ENCODE data around the gene FOXK1. TPM values are rescaled to one million over a fixed set of nuclear protein-coding genes. Genes with fewer than 3 reads are reported as not detected.
"Not testable (repeated sequence)": the region's sequence is repeated elsewhere in the genome, so short reads cannot be mapped to it uniquely, and the experiment has no call there.

FOXK1 gene
- total RNA-seq, 1 experiment from 2014 or later, result 22.1 TPM

DNA sequence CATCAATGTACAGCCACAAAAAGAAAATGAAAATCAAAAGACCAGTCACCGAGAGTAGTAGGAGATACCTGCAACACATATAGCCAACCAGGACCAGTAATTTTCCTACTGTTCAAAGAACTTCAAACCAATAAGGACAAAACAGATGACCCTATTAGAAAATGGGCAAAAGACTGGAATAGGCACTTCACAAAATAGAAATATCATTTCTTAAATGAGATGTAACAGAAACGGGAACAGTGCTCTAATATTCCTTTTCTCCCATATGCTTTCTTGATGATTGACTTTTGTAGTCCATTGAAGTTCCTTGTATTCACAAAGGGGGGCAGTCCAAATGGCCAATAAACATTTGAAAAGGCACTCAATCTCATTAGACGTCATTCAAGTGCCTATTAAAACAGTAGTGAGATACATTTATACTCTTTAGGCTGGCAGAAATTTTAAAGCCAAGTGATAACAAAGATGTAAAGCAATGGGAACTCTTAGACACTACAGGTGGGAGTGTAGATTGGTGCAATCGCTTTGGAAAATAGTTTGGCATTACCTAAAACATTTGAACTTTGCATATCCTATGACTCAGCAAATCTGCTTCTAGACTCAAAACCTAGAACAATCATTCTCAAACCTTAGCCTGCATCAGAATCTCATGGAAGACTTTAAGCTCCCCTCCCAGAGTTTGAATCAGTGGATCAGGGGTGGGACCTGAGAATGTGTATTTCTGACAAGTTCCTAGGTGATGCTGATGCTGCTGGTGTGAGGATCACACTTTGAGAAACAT is 24.3 kb upstream of the FOXK1 start:
- DNase-seq, result no peak
- Histone ChIP-seq H3K36me3 (no peaks in the 10 kb centered on the region), H3K27me3 (no peaks in the 10 kb centered on the region), H3K4me3 (no peak overlapping the region), H3K4me1 (no peaks in the 10 kb centered on the region), H3K9me3 (replicated peaks) (0 out of 2 replicates have a peak, but pooled peaks cover 3% of the 10 kb centered on the region), H3K27ac (no peak overlapping the region)

- peak; percentile 16 to 40 for DNase-seq
- Histone ChIP-seq H3K4me3 (no peak overlapping the region), H3K4me1 (no peaks in the 10 kb centered on the region), H3K9me3 (replicated peaks) (0 out of 2 replicates have a peak, but pooled peaks cover 3% of the 10 kb centered on the region), H3K27ac (no peak overlapping the region), H3K36me3 (no peaks in the 10 kb centered on the region), H3K27me3 (no peaks in the 10 kb centered on the region)
Measured at GRCh38 chr7:4659551-4660286, 22.4 kb upstream of the FOXK1 start.

DNA sequence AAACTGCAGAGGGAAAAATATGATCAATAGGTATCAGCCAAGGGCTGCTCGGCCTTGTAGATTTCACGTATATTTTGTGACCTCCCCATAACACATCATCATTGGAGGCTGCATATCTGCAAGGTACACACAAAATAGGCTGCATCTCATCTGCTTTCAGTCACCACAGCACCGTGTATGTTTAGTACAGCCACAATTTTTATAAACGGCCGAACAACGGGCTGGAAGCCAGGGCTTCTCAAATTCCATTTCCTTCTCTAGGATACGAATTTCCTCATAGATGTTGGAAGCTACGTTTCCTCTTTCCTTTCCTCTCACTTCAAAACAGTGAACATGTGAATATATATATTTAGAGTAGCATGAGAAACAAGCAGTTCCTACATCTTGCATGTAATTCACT is 20.2 kb upstream of the FOXK1 start:
- H3K27me3 ChIP-seq, result no peaks in the 10 kb centered on the region
- H3K9me3 ChIP-seq (replicated peaks), result 0 out of 2 replicates have a peak, but pooled peaks cover 3% of the 10 kb centered on the region
- H3K36me3 ChIP-seq, result no peaks in the 10 kb centered on the region
- DNase-seq, result no peak
- H3K4me1 ChIP-seq, result no peaks in the 10 kb centered on the region
- no peak overlapping the region for H3K27ac ChIP-seq
- H3K4me3 ChIP-seq, result no peak overlapping the region

- Histone ChIP-seq H3K4me3 (no peak overlapping the region), H3K27ac (no peak overlapping the region), H3K36me3 (no peaks in the 10 kb centered on the region), H3K4me1 (no peaks in the 10 kb centered on the region), H3K9me3 (replicated peaks) (0 out of 2 replicates have a peak, but pooled peaks cover 3% of the 10 kb centered on the region), H3K27me3 (no peaks in the 10 kb centered on the region)
- no peak for DNase-seq
Measured at GRCh38 chr7:4663239-4664018, 18.7 kb upstream of the FOXK1 start.

GRCh38 chr7:4665661-4666060 is 16.4 kb upstream of the FOXK1 start:
- no peak overlapping the region for H3K4me3 ChIP-seq
- no peaks in the 10 kb centered on the region for H3K36me3 ChIP-seq
- H3K27ac ChIP-seq, result no peak overlapping the region
- H3K9me3 ChIP-seq (replicated peaks), result no peaks in the 10 kb centered on the region
- H3K4me1 ChIP-seq, result no peaks in the 10 kb centered on the region
- no peaks in the 10 kb centered on the region for H3K27me3 ChIP-seq
- DNase-seq, result no peak

- Histone ChIP-seq H3K27me3 (no peaks in the 10 kb centered on the region), H3K4me1 (no peaks in the 10 kb centered on the region), H3K4me3 (0 out of 2 replicates have a peak overlapping the region, but pooled peaks have one; percentile 1), H3K9me3 (replicated peaks) (no peaks in the 10 kb centered on the region), H3K36me3 (no peaks in the 10 kb centered on the region), H3K27ac (no peak overlapping the region)
- peak; percentile 7 to 33 for DNase-seq
Measured at GRCh38 chr7:4667776-4668509, 14.2 kb upstream of the FOXK1 start.

DNA sequence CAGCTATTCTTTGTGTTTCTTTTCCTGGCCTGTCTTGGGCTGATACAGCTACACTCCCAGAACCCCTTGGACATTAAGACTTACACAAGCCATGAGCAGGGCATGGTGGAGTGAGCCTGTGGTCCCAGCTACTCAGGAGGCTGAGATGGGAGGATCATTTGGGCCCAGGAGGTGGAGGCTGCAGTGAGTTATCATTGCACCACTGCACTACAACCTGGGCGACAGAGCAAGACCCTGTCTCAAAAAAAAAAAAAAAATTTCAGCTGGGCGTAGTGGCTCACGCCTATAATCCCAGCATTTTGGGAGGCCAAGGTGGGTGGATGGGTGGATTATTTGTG is 13.6 kb upstream of the FOXK1 start:
- Histone ChIP-seq H3K27me3 (no peaks in the 10 kb centered on the region), H3K36me3 (no peaks in the 10 kb centered on the region), H3K9me3 (replicated peaks) (no peaks in the 10 kb centered on the region), H3K4me1 (no peaks in the 10 kb centered on the region), H3K4me3 (no peak overlapping the region), H3K27ac (no peak overlapping the region)
- no peak for DNase-seq

GRCh38 chr7:4670791-4671190 is 11.3 kb upstream of the FOXK1 start:
- DNase-seq, result no peak
- H3K4me3 ChIP-seq, result no peak overlapping the region

DNA sequence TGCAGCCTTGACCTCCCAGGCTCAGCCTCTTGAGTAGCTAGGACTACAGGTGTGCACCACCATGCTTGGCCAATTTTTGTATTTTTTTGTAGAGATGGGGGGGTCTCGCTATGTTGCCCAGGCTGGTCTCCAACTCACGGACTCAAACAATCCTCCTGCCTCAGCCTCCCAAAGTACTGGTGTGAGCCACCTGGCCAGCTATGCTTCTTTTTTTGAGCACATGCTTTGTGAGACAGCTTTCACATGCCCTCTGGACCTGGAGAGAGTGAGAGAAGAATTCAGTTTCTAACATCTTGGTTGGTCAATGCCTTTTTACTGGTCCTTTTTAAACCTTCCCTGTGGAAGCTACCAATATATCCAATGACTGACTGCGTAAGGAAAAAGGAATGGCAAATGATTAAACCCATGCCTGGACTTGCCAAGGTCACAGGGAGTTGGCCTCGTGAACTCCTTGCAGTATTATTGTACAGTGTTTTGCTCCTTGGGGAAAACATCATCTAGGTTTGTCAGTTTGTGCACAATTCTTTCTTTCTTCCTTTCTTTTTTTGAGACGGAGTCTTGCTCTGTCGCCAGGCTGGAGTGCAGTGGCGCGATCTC is 6.2 kb upstream of the FOXK1 start:
- H3K27me3 ChIP-seq, result no peaks in the 10 kb centered on the region
- H3K4me3 ChIP-seq, result no peak overlapping the region
- H3K27ac ChIP-seq, result no peak overlapping the region
- no peaks in the 10 kb centered on the region for H3K4me1 ChIP-seq
- no peaks in the 10 kb centered on the region for H3K9me3 ChIP-seq (replicated peaks)
- no peaks in the 10 kb centered on the region for H3K36me3 ChIP-seq
- DNase-seq, result no peak

More at GRCh38 chr7:4670791-4671190, 11.3 kb upstream of the FOXK1 start:
- Histone ChIP-seq H3K27me3 (no peaks in the 10 kb centered on the region), H3K27ac (no peak overlapping the region), H3K4me1 (no peaks in the 10 kb centered on the region), H3K36me3 (no peaks in the 10 kb centered on the region), H3K9me3 (replicated peaks) (no peaks in the 10 kb centered on the region)

GRCh38 chr7:4677518-4677917 is 4.6 kb upstream of the FOXK1 start:
- H3K27me3 ChIP-seq; H3K36me3 ChIP-seq; H3K4me1 ChIP-seq; H3K9me3 ChIP-seq (replicated peaks); H3K27ac ChIP-seq; H3K4me3 ChIP-seq; DNase-seq: not testable (repeated sequence)

DNA sequence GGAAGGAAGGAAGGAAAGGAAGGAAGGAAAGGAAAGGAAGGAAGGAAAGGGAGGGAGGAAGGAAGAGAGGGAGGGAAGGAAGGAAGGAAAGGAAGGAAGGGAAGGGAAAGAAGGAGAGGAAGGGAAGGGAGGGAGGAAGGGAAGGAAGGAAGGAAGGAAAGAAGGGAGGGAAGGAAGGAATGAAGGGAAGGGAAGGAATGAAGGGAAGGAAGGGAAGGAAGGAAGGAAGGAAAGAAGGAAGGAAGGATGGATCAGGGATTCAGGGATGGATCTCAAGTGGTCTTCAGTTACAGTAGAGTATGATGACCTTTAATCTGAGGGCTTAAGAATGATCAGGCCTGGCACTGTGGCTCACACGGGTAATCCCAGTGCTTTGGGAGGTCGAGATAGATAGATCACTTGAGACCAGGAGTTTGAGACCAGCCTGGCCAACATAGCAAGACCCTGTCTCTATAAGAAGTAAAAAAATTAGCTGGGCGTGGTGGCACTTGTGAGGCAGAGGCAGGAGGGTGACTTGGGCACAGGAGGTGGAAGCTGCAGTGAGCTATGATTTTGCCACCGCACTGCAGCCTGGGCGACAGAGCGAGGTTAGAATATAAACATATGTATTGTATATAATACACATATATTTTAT is 760 bp upstream of the FOXK1 start:
- no peak for DNase-seq
- peak overlapping the region; percentile 57 for H3K4me3 ChIP-seq
- no peaks in the 10 kb centered on the region for H3K27me3 ChIP-seq
- H3K36me3 ChIP-seq, result no peaks in the 10 kb centered on the region
- H3K9me3 ChIP-seq (replicated peaks), result no peaks in the 10 kb centered on the region
- H3K27ac ChIP-seq, result peak overlapping the region; percentile 30; the same call in 1 of the 2 replicates
- H3K4me1 ChIP-seq, result peaks cover 7% of the 10 kb centered on the region

GRCh38 chr7:4682621-4683042 is 537 bp downstream of the FOXK1 start:
- no peak overlapping the region; the same call in 1 of the 2 replicates for H3K27ac ChIP-seq
- H3K4me1 ChIP-seq, result peaks cover 7% of the 10 kb centered on the region
- peak overlapping the region; percentile 99 for H3K4me3 ChIP-seq

DNA sequence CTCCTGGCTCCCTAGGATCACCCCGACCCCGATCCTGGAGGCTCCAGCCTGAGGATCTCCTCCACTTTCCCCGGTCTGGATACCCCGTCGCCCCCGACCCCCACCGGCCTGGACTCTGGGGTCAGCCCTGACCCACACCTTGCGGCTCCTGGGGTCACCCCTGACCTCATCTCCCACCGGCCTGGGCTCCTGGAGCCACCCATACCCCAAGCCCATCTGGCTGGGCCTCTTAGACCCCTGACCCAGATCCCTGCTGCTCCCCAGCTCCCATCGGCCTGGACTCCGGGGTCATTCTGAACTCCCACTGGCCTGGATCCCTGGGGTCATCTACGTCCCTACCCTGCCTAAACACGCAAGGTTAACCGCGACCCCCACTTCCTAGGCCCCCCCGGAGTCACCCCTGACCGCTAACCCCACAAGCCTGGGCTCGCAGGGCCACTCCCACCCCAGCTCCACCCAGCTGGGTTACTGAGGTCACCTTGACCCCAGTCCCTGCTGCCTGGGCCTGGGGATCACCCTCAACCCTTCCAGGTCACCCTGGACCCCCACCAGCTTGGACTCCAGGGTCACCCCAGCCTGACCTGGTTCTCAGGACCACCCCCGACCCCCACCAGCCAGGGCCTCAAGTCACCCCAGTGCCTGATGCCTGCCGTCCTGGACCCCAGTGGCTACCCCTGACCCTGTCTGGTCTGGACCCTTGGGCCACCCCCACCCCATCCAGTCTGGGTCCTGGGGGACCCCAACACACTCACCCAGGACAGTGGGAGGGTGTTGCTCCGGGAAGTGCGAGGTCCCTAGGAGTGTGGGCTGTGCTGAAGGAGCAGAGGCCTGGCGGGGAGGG is 1.2 kb downstream of the FOXK1 start:
- Histone ChIP-seq H3K36me3 (no peaks in the 10 kb centered on the region), H3K4me3 (peak overlapping the region; percentile 99), H3K9me3 (replicated peaks) (no peaks in the 10 kb centered on the region), H3K4me1 (peaks cover 7% of the 10 kb centered on the region), H3K27ac (peak overlapping the region; percentile 25; the same call in 1 of the 2 replicates), H3K27me3 (no peaks in the 10 kb centered on the region)
- peak in 1 of 2 experiments; percentile 12 for DNase-seq

More at GRCh38 chr7:4682621-4683042, 537 bp downstream of the FOXK1 start:
- DNase-seq, result peak; percentile 27 to 44
- no peaks in the 10 kb centered on the region for H3K9me3 ChIP-seq (replicated peaks)
- no peaks in the 10 kb centered on the region for H3K27me3 ChIP-seq
- H3K36me3 ChIP-seq, result no peaks in the 10 kb centered on the region

Data from SJCRH30 (cell line).